K562 (cell line): ENCODE measurements around the gene SURF6. TPM values are rescaled to one million over a fixed set of nuclear protein-coding genes. Genes with fewer than 3 reads are reported as not detected.
"Not testable (repeated sequence)": the region's sequence is repeated elsewhere in the genome, so short reads cannot be mapped to it uniquely, and the experiment has no call there.

Experiments
- ATAC-seq: fragments of 200-7000 bp; cut with Tn5 transposase; 3 replicates; pipeline ENCODE4 v1.9.1; 2020; ENCODE audit warnings: moderate library complexity
- BruUV-seq: library from RNA; stranded (reverse); fragments of 400-500 nt; replicated peaks from 2 replicates; lab custom pipeline; 2021; lab: Mats Ljungman, UMichigan
- CTCF ChIA-PET: fragments of 300-600 bp; formaldehyde crosslinking; extraction: SDS; loops from one replicate; lab custom pipeline; 2021; ENCODE audit warnings: low intra/inter-chr PET ratio; lab: Yijun Ruan, JAX
- POLR2A ChIA-PET: fragments of 300-600, 350-650 bp; sonication (Branson Sonifier 250); formaldehyde crosslinking; extraction: SDS; loops from one replicate; lab custom pipeline; 2021; ENCODE audit warnings: antibody characterized with exemption, inconsistent platforms; lab: Yijun Ruan, JAX
- DNase-seq, 4 experiments: peaks; one replicate each; pipeline versions ENCODE4 v3.0.0 to v3.0.0-alpha.2; 2011 to 2018; ENCODE audit warnings: low spot score in 3 of 4, mixed read lengths in 3 of 4; ENCODE audit errors: extremely low read depth in 1 of 4
- FAIRE-seq: peaks from 2 replicates; lab custom pipeline; 2011; peaks lifted over from hg19 to GRCh38; lab: Jason Lieb, UNC
- H2AFZ ChIP-seq: 2 replicates; pipeline ENCODE4 v1.6.0; 2011; ENCODE audit warnings: low read depth, low read length, control low read depth, inconsistent platforms
- H3K27ac ChIP-seq: fragments of 200-600 bp; 3 replicates; pipeline ENCODE4 v1.8.0; 2011; ENCODE audit warnings: low read depth, mild to moderate bottlenecking, control low read depth, inconsistent platforms, low read length, moderate library complexity, mixed read lengths; ENCODE audit errors: extremely low read depth
- H3K27me3 ChIP-seq, 2 experiments: fragments of 300-600 bp in 1 of 2; 2 replicates in 1 of 2; 3 replicates in 1 of 2; pipeline versions ENCODE4 v1.6.0 to v1.8.0; 2011; ENCODE audit warnings: inconsistent platforms in 2 of 2, low read length in 2 of 2, mild to moderate bottlenecking in 1 of 2, mixed read lengths in 1 of 2, moderate library complexity in 1 of 2; ENCODE audit not compliant: control insufficient read depth in 2 of 2, insufficient read depth in 2 of 2
- H3K36me3 ChIP-seq: fragments of 300-600 bp; 3 replicates; pipeline ENCODE4 v1.8.0; 2011; ENCODE audit warnings: mild to moderate bottlenecking, low read length, inconsistent platforms; ENCODE audit not compliant: control insufficient read depth, insufficient read depth
- H3K4me1 ChIP-seq, 2 experiments: fragments of 200-600 bp in 1 of 2; replicated peaks in 1 of 2; 2 replicates in 1 of 2; 3 replicates in 1 of 2; pipeline versions ENCODE4 v1.5.1 to v1.8.0; 2011; ENCODE audit warnings: inconsistent platforms in 2 of 2, low read length in 2 of 2, mild to moderate bottlenecking in 1 of 2, mixed read lengths in 1 of 2, moderate library complexity in 1 of 2; ENCODE audit not compliant: control insufficient read depth in 2 of 2, insufficient read depth in 2 of 2
- H3K4me2 ChIP-seq: 2 replicates; pipeline ENCODE4 v1.6.1; 2011; ENCODE audit warnings: low read length, control low read depth, inconsistent platforms, mixed read lengths; ENCODE audit not compliant: insufficient read depth
- H3K4me3 ChIP-seq: fragments of 200-600 bp; sonication (generic), shearing (Covaris generic); 2 replicates; pipeline ENCODE4 v1.5.1; 2016; ENCODE audit warnings: control low read depth, inconsistent platforms
- H3K79me2 ChIP-seq: fragments of 200-600 bp; 3 replicates; pipeline ENCODE4 v1.8.0; 2011; ENCODE audit warnings: low read length, inconsistent platforms; ENCODE audit not compliant: control insufficient read depth, insufficient read depth
- H3K9ac ChIP-seq, 2 experiments: 2 replicates each; pipeline versions ENCODE4 v1.6.0 to v1.6.1; 2011; ENCODE audit warnings: low read depth in 2 of 2, low read length in 2 of 2, control low read depth in 1 of 2, inconsistent platforms in 1 of 2, mild to moderate bottlenecking in 1 of 2, mixed read lengths in 1 of 2; ENCODE audit not compliant: insufficient read depth in 1 of 2
- H3K9me1 ChIP-seq: one replicate; pipeline ENCODE4 v1.6.0; 2011; ENCODE audit warnings: inconsistent platforms, mild to moderate bottlenecking, low read length, moderate library complexity; ENCODE audit not compliant: control insufficient read depth, insufficient read depth
- H3K9me3 ChIP-seq: replicated peaks from 2 replicates; pipeline ENCODE4 v1.5.1; 2011; ENCODE audit warnings: low read depth, low read length, inconsistent platforms; ENCODE audit not compliant: control insufficient read depth, insufficient read depth
- H4K20me1 ChIP-seq: replicated peaks from 2 replicates; pipeline ENCODE4 v1.6.1; 2011; ENCODE audit warnings: low read length, inconsistent platforms, mixed read lengths; ENCODE audit not compliant: control insufficient read depth, insufficient read depth
- ADNP ChIP-seq: fragments of 200-800 bp; sonication (Bioruptor generic); IDR thresholded peaks from 2 replicates; pipeline ENCODE4 v1.6.1; 2016; ENCODE audit warnings: missing genetic modification characterization, missing compliant biosample characterization
- BCOR ChIP-seq: fragments of 450-650 bp; IDR thresholded peaks from 2 replicates; pipeline ENCODE4 v1.6.1; 2016
- ZBTB33 ChIP-seq: sonication (generic); formaldehyde crosslinking; IDR thresholded peaks from 2 replicates; pipeline ENCODE4 v1.8.1; 2023; ENCODE audit warnings: mild to moderate bottlenecking, missing genetic modification reagents
- WGBS: fragments of 100-300 bp; shearing (Covaris generic); methylation state at CpG from one replicate; pipeline ENCODE4 v1.1.6; 2016; ENCODE audit warnings: low coverage, mixed read lengths; ENCODE audit not compliant: insufficient coverage; ENCODE audit errors: missing lambda C conversion rate; 5-methylcytosine and 5-hydroxymethylcytosine counted together
- in situ Hi-C: fragments of 300-500 bp; cut with MboI; formaldehyde crosslinking; loops from 4 replicates; pipeline ENCODE4 v1.15.0; 2018; ENCODE audit warnings: inconsistent platforms, mixed read lengths
- intact Hi-C: fragments of 100-400 bp; cut with micrococcal nuclease; formaldehyde crosslinking; loops from 2 replicates; pipeline ENCODE4 v1.14.2; 2022
- polyA plus RNA-seq, 8 experiments: library from polyadenylated mRNA; depleted of rRNA in 4 of 8; stranded (reverse) in 5 of 8; unstranded in 3 of 8; fragments of >200 nt; fragmentation: Nextera tagmentation in 2 of 8; fragmentation: Illumina TruSeq in 1 of 8; extraction: Ambion mirVana in 2 of 8; extraction: Trizol in 1 of 8; gene quantifications; 2 replicates each; pipeline versions ENCODE4 v1.2.1 to v1.2.3, GENCODE V29; 2011 to 2014; ENCODE audit warnings: inconsistent platforms in 1 of 8, missing spikeins in 1 of 8
- total RNA-seq, 7 experiments: library from RNA; depleted of rRNA in 6 of 7; stranded (reverse); fragments of >200 nt in 6 of 7; fragmentation: Illumina TruSeq in 2 of 7; extraction: Trizol in 2 of 7; gene quantifications; 2 replicates each; pipeline versions ENCODE4 v1.2.1 to v1.2.3, GENCODE V29; 2011 to 2021; ENCODE audit warnings: low replicate concordance in 1 of 7

Gene SURF6
- total and polyA plus RNA-seq, 9 of the 15 experiments (the other 6 are each of a cell fraction or from before 2014, with no cell fraction given) = 1.4 to 68.3 (median 14.7) TPM

DNA sequence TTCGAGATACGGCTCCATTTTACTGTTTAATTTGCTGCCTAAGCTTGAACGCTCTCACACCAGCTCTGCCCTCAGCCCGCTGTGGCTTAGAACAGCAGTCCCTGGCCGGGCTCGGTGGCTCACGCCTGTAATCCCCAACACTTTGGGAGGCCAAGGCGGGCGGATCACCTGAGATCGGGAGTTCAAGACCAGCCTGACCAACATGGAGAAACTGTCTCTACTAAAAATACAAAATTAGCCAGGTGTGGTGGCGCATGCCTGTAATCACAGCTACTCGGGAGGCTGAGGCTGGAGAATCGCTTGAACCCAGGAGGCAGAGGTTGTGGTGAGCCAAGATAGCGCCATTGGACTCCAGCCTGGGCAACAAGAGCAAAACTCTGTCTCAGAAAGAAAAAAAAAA, 41.3 kb upstream of the SURF6 start:
- H3K4me1 ChIP-seq = peaks cover 26 to 37% of the 10 kb centered on the region in 2 experiments; a peak in 4 of 5 replicates
- DNase-seq, FAIRE-seq, ATAC-seq, H3K27ac ChIP-seq, H3K27me3 ChIP-seq, H3K9me1 ChIP-seq, H3K9ac ChIP-seq, H3K4me3 ChIP-seq, H2AFZ ChIP-seq, intact Hi-C loops, H3K4me2 ChIP-seq, H3K9me3 ChIP-seq, BruUV-seq, in situ Hi-C loops: not testable (repeated sequence)
- peaks cover 44% of the 10 kb centered on the region for H3K79me2 ChIP-seq
- H4K20me1 ChIP-seq = peaks cover 14% of the 10 kb centered on the region
- TF ChIP-seq BCOR = peak; percentile 54
- TF ChIP-seq ADNP (tag) = peak; percentile 16; the same call in 1 of the 2 replicates
- peak; percentile 93 for TF ChIP-seq ZBTB33 (CRISPR knock-in tag)
- ChIA-PET CTCF (interaction anchor here (0.7 kb wide), 1 partner anchor 109 kb away, joined by 3 read pairs; no protein-coding TSS in a partner anchor), POLR2A (interaction anchor here (0.6 to 8.3 kb wide), 11 partner anchors 9 to 83 kb away, joined by 3 to 81 read pairs (median 6); partner anchors contain the start of genes MED22 and RPL7A)
- peaks cover 18% of the 10 kb centered on the region for H3K36me3 ChIP-seq
- WGBS = 66% methylated on average over 14 of the region's 14 CpGs
